B cell (primary cell): ENCODE data around the gene LRP4. TPM values are rescaled to one million over a fixed set of nuclear protein-coding genes. Genes with fewer than 3 reads are reported as not detected.

Source experiments
- ATAC-seq: fragments of 200-7000 bp; cut with Tn5 transposase; one replicate; pipeline ENCODE4 v1.10.0; 2021; ENCODE audit warnings: low read depth, mild to moderate bottlenecking, moderate number of reproducible peaks, moderate library complexity
- CTCF ChIA-PET: fragments of 350-600 bp; sonication (Branson Sonifier 250); formaldehyde crosslinking; loops from one replicate; lab custom pipeline; 2021; ENCODE audit warnings: antibody characterized with exemption, inconsistent platforms; lab: Charles Lee
- POLR2A ChIA-PET: fragments of 350-600 bp; sonication (Branson Sonifier 250); formaldehyde crosslinking; loops from one replicate; lab custom pipeline; 2021; ENCODE audit warnings: antibody characterized with exemption; lab: Charles Lee
- DNase-seq: peaks from one replicate; pipeline ENCODE4 v3.0.0; 2013
- H2AFZ ChIP-seq: 2 replicates; pipeline ENCODE4 v1.6.1; 2012; ENCODE audit warnings: mild to moderate bottlenecking, low read depth, low read length; ENCODE audit not compliant: insufficient read depth, poor library complexity, severe bottlenecking
- H3K27ac ChIP-seq, 2 donors: 1 replicate in 1 of 2; 2 replicates in 1 of 2; pipeline ENCODE4 v1.5.1; 2012 to 2013; ENCODE audit warnings: low read length in 2 of 2, mild to moderate bottlenecking in 2 of 2, moderate library complexity in 1 of 2
- H3K27me3 ChIP-seq, 4 experiments: fragments of 200-600 bp in 1 of 4; sonication (generic) in 1 of 4; replicated peaks in 1 of 4; 1 replicate in 2 of 4; 2 replicates in 2 of 4; pipeline versions ENCODE4 v1.6.1 to v1.7.0; 2013 to 2016; ENCODE audit warnings: low read length in 3 of 4, mild to moderate bottlenecking in 2 of 4, mixed read lengths in 1 of 4, moderate library complexity in 1 of 4; ENCODE audit not compliant: insufficient read depth in 4 of 4, control insufficient read depth in 3 of 4; ENCODE audit errors: control extremely low read depth in 1 of 4
- H3K36me3 ChIP-seq, 2 experiments: replicated peaks in 1 of 2; 1 replicate in 1 of 2; 2 replicates in 1 of 2; pipeline versions ENCODE4 v1.6.1 to v1.7.1; 2013; ENCODE audit warnings: low read length in 1 of 2; ENCODE audit not compliant: insufficient read depth in 2 of 2, control insufficient read depth in 1 of 2; ENCODE audit errors: control extremely low read depth in 1 of 2, extremely low read depth in 1 of 2
- H3K4me1 ChIP-seq, 2 donors: fragments of 200-600 bp in 1 of 2; sonication (generic) in 1 of 2; 1 replicate in 1 of 2; 2 replicates in 1 of 2; pipeline versions ENCODE4 v1.5.1 to v1.6.1; 2013 to 2017; ENCODE audit warnings: low read length in 2 of 2; ENCODE audit not compliant: control insufficient read depth in 2 of 2, insufficient read depth in 2 of 2
- H3K4me2 ChIP-seq: replicated peaks from 2 replicates; pipeline ENCODE3; 2012; ENCODE audit warnings: mild to moderate bottlenecking, low read depth, low read length; ENCODE audit not compliant: poor library complexity, severe bottlenecking
- H3K4me3 ChIP-seq, 5 experiments: fragments of 200-600 bp in 1 of 5; sonication (generic) in 1 of 5; 1 replicate in 3 of 5; 2 replicates in 2 of 5; pipeline versions ENCODE4 v1.5.1 to v1.7.0; 2011 to 2016; ENCODE audit warnings: low read length in 4 of 5, mild to moderate bottlenecking in 4 of 5, low read depth in 2 of 5, control low read depth in 1 of 5, moderate library complexity in 1 of 5; ENCODE audit not compliant: insufficient read depth in 1 of 5; ENCODE audit errors: control extremely low read depth in 1 of 5, extremely low read depth in 1 of 5
- H3K79me2 ChIP-seq: fragments of 200-600 bp; sonication (generic); one replicate; pipeline ENCODE4 v1.6.0; 2016; ENCODE audit warnings: low read length; ENCODE audit not compliant: control insufficient read depth, insufficient read depth
- H3K9ac ChIP-seq: fragments of 200-600 bp; sonication (generic); 2 replicates; pipeline ENCODE4 v1.6.1; 2017; ENCODE audit warnings: mild to moderate bottlenecking, low read length, moderate library complexity
- H3K9me3 ChIP-seq, 3 donors: one replicate each; pipeline versions ENCODE4 v1.6.1 to v1.7.1; 2013; ENCODE audit warnings: low read length in 2 of 3; ENCODE audit not compliant: control insufficient read depth in 2 of 3, insufficient read depth in 1 of 3; ENCODE audit errors: control extremely low read depth in 1 of 3
- H4K20me1 ChIP-seq: 2 replicates; pipeline ENCODE4 v1.6.0; 2012; ENCODE audit warnings: mild to moderate bottlenecking, low read length; ENCODE audit not compliant: insufficient read depth, control insufficient read depth, poor library complexity, severe bottlenecking
- H3K27ac Mint-ChIP-seq: one replicate; pipeline ENCODE4 v1.8.0; 2021; ENCODE audit warnings: mixed read lengths
- H3K27me3 Mint-ChIP-seq: one replicate; pipeline ENCODE4 v1.8.0; 2021; ENCODE audit warnings: mixed read lengths
- H3K4me1 Mint-ChIP-seq: one replicate; pipeline ENCODE4 v1.8.0; 2021; ENCODE audit warnings: mixed read lengths
- H3K4me3 Mint-ChIP-seq: one replicate; pipeline ENCODE4 v1.8.0; 2021; ENCODE audit warnings: mixed read lengths
- H3K9me3 Mint-ChIP-seq: one replicate; pipeline ENCODE4 v1.8.0; 2022; ENCODE audit warnings: mixed read lengths; ENCODE audit not compliant: insufficient read depth
- CTCF ChIP-seq: fragments of 200-600 bp; IDR thresholded peaks from one replicate; pipeline ENCODE4 v1.8.0; 2022; ENCODE audit warnings: antibody characterized with exemption, mild to moderate bottlenecking
- EZH2 ChIP-seq: IDR thresholded peaks from 2 replicates; pipeline ENCODE4 v1.6.1; 2012; ENCODE audit warnings: borderline replicate concordance, low read depth, mild to moderate bottlenecking, moderate library complexity, low read length; ENCODE audit not compliant: insufficient read depth, poor library complexity, severe bottlenecking
- WGBS: methylation state at CpG from one replicate; pipeline ENCODE4 v1.1.5; 2013; ENCODE audit warnings: missing lambda C conversion rate; ENCODE audit not compliant: insufficient coverage; 5-methylcytosine and 5-hydroxymethylcytosine counted together
- intact Hi-C: fragments of 100-400 bp; cut with micrococcal nuclease; formaldehyde crosslinking; loops from one replicate; pipeline ENCODE4 v1.10.0; 2022
- polyA plus RNA-seq: library from polyadenylated mRNA; depleted of rRNA; stranded (reverse); fragments of >200 nt; gene quantifications from 2 replicates; pipeline ENCODE4 v1.2.3, GENCODE V29; 2012
- total RNA-seq, 2 donors: library from RNA; stranded (reverse); fragments of 120-200 nt in 1 of 2; gene quantifications; 1 replicate in 1 of 2; 2 replicates in 1 of 2; pipeline versions ENCODE4 v1.2.3 to v1.2.4, GENCODE V29; 2013 to 2022

LRP4 gene
- total and polyA plus RNA-seq, 2 donors (not counting 1 experiment from before 2014, with no cell fraction given), result not detected

- H3K27ac ChIP-seq, result no peak overlapping the region
- no peak overlapping the region for H3K9ac ChIP-seq
- WGBS, result no CpG with 5 or more reads among the region's 3 CpGs
- Mint-ChIP-seq H3K27ac (no peak overlapping the region), H3K4me1 (no peaks in the 10 kb centered on the region), H3K4me3 (no peak overlapping the region), H3K27me3 (peaks cover 16% of the 10 kb centered on the region), H3K9me3 (no peaks in the 10 kb centered on the region)
- no peak overlapping the region for H2AFZ ChIP-seq
- H3K79me2 ChIP-seq, result no peaks in the 10 kb centered on the region
- H3K4me3 ChIP-seq, result no peak overlapping the region
- H3K9me3 ChIP-seq, result no peaks in the 10 kb centered on the region
- H3K4me2 ChIP-seq, result no peak overlapping the region
- intact Hi-C loops, result no loop called here
- H3K36me3 ChIP-seq, result no peaks in the 10 kb centered on the region
- CTCF ChIA-PET, result no interaction called here
- H3K27me3 ChIP-seq, result peaks cover 0 to 2% (median 0%) of the 10 kb centered on the region in 4 experiments
- ATAC-seq (no peak), DNase-seq (no peak)
- POLR2A ChIA-PET, result interaction anchor here (0.7 kb wide), 1 partner anchor 289 kb away, joined by 3 read pairs; no protein-coding TSS in a partner anchor
- no peaks in the 10 kb centered on the region for H4K20me1 ChIP-seq
- TF ChIP-seq EZH2 (no peak), CTCF (no peak)
- H3K4me1 ChIP-seq, result no peaks in the 10 kb centered on the region
These were observed 17.2 kb downstream of the LRP4 start for GRCh38 chr11:46901156-46901555.

DNA sequence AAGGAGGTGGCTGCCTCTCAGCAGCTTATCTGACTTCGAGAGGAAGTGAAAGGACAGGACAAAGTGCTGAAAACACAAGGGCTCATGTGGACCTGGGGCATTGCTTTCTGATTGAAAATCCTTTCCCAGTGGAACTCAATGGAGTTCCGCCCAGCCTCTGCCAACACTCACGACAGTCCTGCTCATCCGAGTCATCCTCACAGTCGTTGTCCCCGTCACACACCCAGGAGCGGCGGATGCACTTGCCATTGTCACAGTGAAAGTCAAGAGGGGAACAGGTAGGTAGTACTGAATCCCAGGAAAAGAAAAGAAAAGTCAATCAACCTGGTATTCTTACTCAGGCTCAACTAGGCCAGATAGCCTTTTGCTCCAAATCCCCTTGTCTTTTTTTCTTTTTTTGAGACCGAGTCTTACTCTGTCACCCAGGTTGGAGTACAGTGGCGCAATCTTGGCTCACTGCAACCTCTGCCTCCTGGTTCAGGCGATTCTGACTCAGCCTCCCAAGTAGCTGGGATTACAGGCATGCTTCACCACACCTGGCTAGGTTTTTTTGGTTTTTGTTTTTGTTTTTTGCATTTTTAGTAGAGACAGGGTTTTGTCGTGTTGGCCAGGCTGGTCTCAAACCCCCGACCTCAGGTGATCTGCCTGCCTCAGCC, 18.1 kb downstream of the LRP4 start:
- POLR2A ChIA-PET, result no interaction called here
- Mint-ChIP-seq H3K4me3 (no peak overlapping the region), H3K4me1 (no peaks in the 10 kb centered on the region), H3K27ac (no peak overlapping the region), H3K9me3 (no peaks in the 10 kb centered on the region), H3K27me3 (peaks cover 13% of the 10 kb centered on the region)
- H3K27me3 ChIP-seq, result peaks cover 0 to 2% (median 0%) of the 10 kb centered on the region in 4 experiments
- H3K4me2 ChIP-seq, result no peak overlapping the region
- H3K4me3 ChIP-seq, result no peak overlapping the region
- no peaks in the 10 kb centered on the region for H3K9me3 ChIP-seq
- H3K27ac ChIP-seq, result no peak overlapping the region
- intact Hi-C loops, result no loop called here
- ATAC-seq (no peak), DNase-seq (no peak)
- 91% methylated on average over 13 of the region's 13 CpGs for WGBS
- TF ChIP-seq CTCF, result no peak
- no peak for TF ChIP-seq EZH2
- H3K4me1 ChIP-seq, result no peaks in the 10 kb centered on the region
- H3K79me2 ChIP-seq, result no peaks in the 10 kb centered on the region
- H3K9ac ChIP-seq, result no peak overlapping the region
- H3K36me3 ChIP-seq, result no peaks in the 10 kb centered on the region
- no peak overlapping the region for H2AFZ ChIP-seq
- H4K20me1 ChIP-seq, result no peaks in the 10 kb centered on the region
- CTCF ChIA-PET, result no interaction called here
